OCI-LY1 (cell line): ENCODE measurements around the gene MRPL10.

Experiments
- H2AFZ ChIP-seq: fragments of 200-600 bp; sonication (generic), shearing (Covaris generic); 2 replicates; pipeline ENCODE4 v1.6.0; 2014; ENCODE audit warnings: antibody characterized with exemption, mild to moderate bottlenecking, low read length
- H3F3A ChIP-seq: fragments of 200-600 bp; sonication (generic), shearing (Covaris generic); 2 replicates; pipeline ENCODE4 v1.6.0; 2014; ENCODE audit warnings: mild to moderate bottlenecking, antibody characterized with exemption, low read length, moderate library complexity; ENCODE audit not compliant: insufficient read depth
- H3K27ac ChIP-seq: fragments of 200-600 bp; sonication (generic); 2 replicates; pipeline ENCODE4 v1.5.1; 2014; ENCODE audit warnings: low read length, mixed run types, mild to moderate bottlenecking, low read depth; ENCODE audit not compliant: poor library complexity, severe bottlenecking
- H3K27me3 ChIP-seq: fragments of 200-600 bp; sonication (generic); 2 replicates; pipeline ENCODE4 v1.6.0; 2014; ENCODE audit warnings: antibody characterized with exemption, mild to moderate bottlenecking, low read length, moderate library complexity; ENCODE audit not compliant: insufficient read depth
- H3K36me3 ChIP-seq: fragments of 200-600 bp; sonication (generic); 2 replicates; pipeline ENCODE4 v1.6.1; 2014; ENCODE audit warnings: mild to moderate bottlenecking, antibody characterized with exemption, low read length, moderate library complexity, mixed read lengths; ENCODE audit not compliant: insufficient read depth
- H3K4me1 ChIP-seq: fragments of 200-600 bp; sonication (generic); 2 replicates; pipeline ENCODE4 v1.5.1; 2014; ENCODE audit warnings: mild to moderate bottlenecking, low read length, moderate library complexity; ENCODE audit not compliant: insufficient read depth, severe bottlenecking
- H3K4me2 ChIP-seq: fragments of 200-600 bp; sonication (generic), shearing (Covaris generic); 2 replicates; pipeline ENCODE4 v1.6.1; 2014; ENCODE audit warnings: low read length
- H3K4me3 ChIP-seq: fragments of 200-600 bp; sonication (generic); 2 replicates; pipeline ENCODE4 v1.5.1; 2014; ENCODE audit warnings: low read length, low read depth, mild to moderate bottlenecking, mixed read lengths; ENCODE audit not compliant: poor library complexity, severe bottlenecking
- H3K79me2 ChIP-seq: fragments of 200-600 bp; shearing (Covaris generic); 2 replicates; pipeline ENCODE4 v1.6.1; 2016; ENCODE audit warnings: mixed run types, low read length, mixed read lengths; ENCODE audit not compliant: insufficient read depth
- H3K9ac ChIP-seq: fragments of 200-600 bp; sonication (generic), shearing (Covaris generic); 2 replicates; pipeline ENCODE4 v1.6.1; 2014; ENCODE audit warnings: mild to moderate bottlenecking, low read length, mixed read lengths
- H3K9me2 ChIP-seq: fragments of 200-600 bp; sonication (generic), shearing (Covaris generic); 2 replicates; pipeline ENCODE4 v1.6.1; 2014; ENCODE audit warnings: low read depth, mild to moderate bottlenecking, low read length, mixed read lengths
- H3K9me3 ChIP-seq: fragments of 200-600 bp; shearing (Covaris generic); 2 replicates; pipeline ENCODE4 v1.6.1; 2014; ENCODE audit warnings: low read length, mixed read lengths
- H4K20me1 ChIP-seq: fragments of 200-600 bp; sonication (generic), shearing (Covaris generic); 2 replicates; pipeline ENCODE4 v1.6.0; 2016; ENCODE audit warnings: mild to moderate bottlenecking, low read length; ENCODE audit not compliant: insufficient read depth
- CTCF ChIP-seq: fragments of 200-600 bp; sonication (generic), shearing (Covaris generic); IDR thresholded peaks from 2 replicates; pipeline ENCODE4 v1.5.1; 2017; ENCODE audit warnings: mild to moderate bottlenecking, antibody characterized with exemption, low read length, moderate library complexity, mixed read lengths
- EZH2 ChIP-seq: fragments of 200-600 bp; sonication (generic), shearing (Covaris generic); IDR thresholded peaks from 2 replicates; pipeline ENCODE4 v1.8.0; 2017; ENCODE audit warnings: borderline replicate concordance, mixed run types, mild to moderate bottlenecking, antibody characterized with exemption, low read length, moderate library complexity, mixed read lengths

Gene MRPL10

GRCh38 chr17:47808036-47808829, 23.1 kb downstream of the MRPL10 start:
- no peak overlapping the region for H2AFZ ChIP-seq
- no peaks in the 10 kb centered on the region for H3K79me2 ChIP-seq
- no peaks in the 10 kb centered on the region for H3F3A ChIP-seq
- H3K4me3 ChIP-seq: no peak overlapping the region
- no peaks in the 10 kb centered on the region for H3K9me2 ChIP-seq
- H3K36me3 ChIP-seq: peaks cover 41% of the 10 kb centered on the region
- H3K27me3 ChIP-seq: no peaks in the 10 kb centered on the region
- no peak overlapping the region for H3K4me2 ChIP-seq
- H3K9ac ChIP-seq: no peak overlapping the region
- TF ChIP-seq CTCF (no peak), EZH2 (no peak)
- no peaks in the 10 kb centered on the region for H4K20me1 ChIP-seq
- no peaks in the 10 kb centered on the region for H3K9me3 ChIP-seq
- H3K27ac ChIP-seq: no peak overlapping the region
- no peaks in the 10 kb centered on the region for H3K4me1 ChIP-seq

- peaks cover 36% of the 10 kb centered on the region; the same call in 1 of the 2 replicates for H3K36me3 ChIP-seq
These were observed 23.9 kb downstream of the MRPL10 start for GRCh38 chr17:47807421-47807820.

GRCh38 chr17:47806913-47807255, 24.5 kb downstream of the MRPL10 start:
- Histone ChIP-seq H4K20me1 (no peaks in the 10 kb centered on the region), H3K27me3 (no peaks in the 10 kb centered on the region), H2AFZ (no peak overlapping the region), H3K9me2 (no peaks in the 10 kb centered on the region), H3F3A (no peaks in the 10 kb centered on the region), H3K4me3 (no peak overlapping the region), H3K4me1 (no peaks in the 10 kb centered on the region), H3K36me3 (peaks cover 34% of the 10 kb centered on the region; the same call in 1 of the 2 replicates), H3K4me2 (no peak overlapping the region), H3K9me3 (no peaks in the 10 kb centered on the region), H3K27ac (no peak overlapping the region), H3K79me2 (no peaks in the 10 kb centered on the region), H3K9ac (no peak overlapping the region)
- TF ChIP-seq EZH2: no peak
- TF ChIP-seq CTCF: no peak

More at GRCh38 chr17:47807421-47807820, 23.9 kb downstream of the MRPL10 start:
- Histone ChIP-seq H3K4me1 (no peaks in the 10 kb centered on the region), H3K9me3 (no peaks in the 10 kb centered on the region), H3F3A (no peaks in the 10 kb centered on the region), H3K79me2 (no peaks in the 10 kb centered on the region), H3K9me2 (no peaks in the 10 kb centered on the region), H3K4me3 (no peak overlapping the region), H2AFZ (no peak overlapping the region), H3K4me2 (no peak overlapping the region), H3K9ac (no peak overlapping the region), H3K27me3 (no peaks in the 10 kb centered on the region), H3K27ac (no peak overlapping the region), H4K20me1 (no peaks in the 10 kb centered on the region)
- no peak for TF ChIP-seq EZH2
- no peak for TF ChIP-seq CTCF
